Measurements from ENCODE around the gene EEIG2.
"Not testable (repeated sequence)": the region's sequence is repeated elsewhere in the genome, so short reads cannot be mapped to it uniquely, and the experiment has no call there.

- not testable (repeated sequence) for TF ChIP-seq TAF1 (IDR thresholded peaks at IDR 0.05; ENCODE audit: borderline replicate concordance, low read depth, low read length); POLR2A (IDR thresholded peaks at IDR 0.05; ENCODE audit: low read depth, low read length)
Measured at GRCh38 chr1:108535315-108535897, 24.5 kb upstream of the EEIG2 start.

Data from GM12892 (cell line).